ENCODE results near the gene RPF1. TPM values are rescaled to one million over a fixed set of nuclear protein-coding genes. Genes with fewer than 3 reads are reported as not detected.

Gene RPF1
- 10 to 100 TPM; 19.5 to 28.0 (median 24.8) TPM for total RNA-seq
- 10 to 100 TPM; 27.8 to 35.2 TPM for polyA plus RNA-seq
- long read RNA-seq, donor 1, transcript RPF1-201 (9 exons, 1,385 nt), result major isoform, 32 of 35 reads
- long read RNA-seq, donor 1, partial matches to known transcripts, result 1 of 35 reads
- long read RNA-seq, donor 1, other reads (novel, unspliced or antisense), result 2 of 35 reads
- long read RNA-seq, donor 2, transcript RPF1-201 (9 exons, 1,385 nt), result major isoform, 24 of 31 reads
- long read RNA-seq, donor 2, partial matches to known transcripts, result 6 of 31 reads
- long read RNA-seq, donor 2, other reads (novel, unspliced or antisense), result 0 of 31 reads
- long read RNA-seq, donor 3, transcript RPF1-201 (9 exons, 1,385 nt), result major isoform, 11 of 11 reads
- long read RNA-seq, donor 3, partial matches to known transcripts, result 0 of 11 reads
- long read RNA-seq, donor 3, other reads (novel, unspliced or antisense), result 0 of 11 reads

DNA sequence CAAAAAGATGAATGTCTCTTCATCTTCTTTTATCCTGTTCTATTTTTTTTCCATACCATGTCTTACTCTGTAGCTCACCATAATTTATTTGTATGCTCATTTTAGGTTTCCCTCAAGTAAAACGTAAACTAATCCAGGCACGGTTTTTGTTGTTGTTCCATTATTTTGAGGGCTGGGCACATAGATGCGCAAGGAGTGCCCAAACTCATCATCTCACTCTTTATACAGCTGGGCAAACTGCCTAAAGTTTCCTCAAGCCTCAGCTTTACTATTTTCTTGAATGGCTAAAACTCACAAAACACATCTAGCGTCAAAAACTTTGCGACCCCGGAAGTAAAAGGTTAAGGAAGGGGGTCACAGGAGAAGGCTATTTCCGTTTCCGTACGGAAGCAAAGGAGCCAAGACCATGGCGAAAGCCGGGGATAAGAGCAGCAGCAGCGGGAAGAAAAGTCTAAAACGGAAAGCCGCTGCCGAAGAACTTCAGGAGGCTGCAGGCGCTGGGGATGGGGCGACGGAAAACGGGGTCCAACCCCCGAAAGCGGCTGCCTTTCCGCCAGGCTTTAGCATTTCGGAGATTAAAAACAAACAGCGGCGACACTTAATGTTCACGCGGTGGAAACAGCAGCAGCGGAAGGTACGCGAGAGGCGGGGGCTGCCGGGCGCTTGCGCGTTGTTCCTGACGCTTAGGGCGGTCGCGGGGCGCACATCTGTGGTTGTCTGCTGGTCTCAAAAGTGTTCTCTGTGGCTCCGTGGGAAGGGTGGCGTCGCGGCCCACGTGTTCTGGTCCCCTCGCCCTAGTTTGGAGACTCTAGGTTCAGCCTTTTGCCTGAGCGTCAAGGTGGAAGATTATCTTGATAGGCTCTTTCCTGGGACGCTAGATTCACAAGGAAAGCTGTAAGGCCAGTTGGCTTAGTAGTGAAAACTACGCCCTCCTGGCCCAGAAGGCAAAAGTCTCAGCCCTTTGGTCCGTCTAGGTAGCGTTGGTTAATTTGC, at the start of gene RPF1:
RPF1 (plus strand) TSS at position 391 of the 993 bp plus-strand sequence; CDS start at position 407, 16 bp downstream.
- TF ChIP-seq EP300 (IDR thresholded peaks at IDR 0.05) (no peak), POLR2A (IDR thresholded peaks at IDR 0.05) (peak; percentile 53)
- TF ChIP-seq, protein P1, sequence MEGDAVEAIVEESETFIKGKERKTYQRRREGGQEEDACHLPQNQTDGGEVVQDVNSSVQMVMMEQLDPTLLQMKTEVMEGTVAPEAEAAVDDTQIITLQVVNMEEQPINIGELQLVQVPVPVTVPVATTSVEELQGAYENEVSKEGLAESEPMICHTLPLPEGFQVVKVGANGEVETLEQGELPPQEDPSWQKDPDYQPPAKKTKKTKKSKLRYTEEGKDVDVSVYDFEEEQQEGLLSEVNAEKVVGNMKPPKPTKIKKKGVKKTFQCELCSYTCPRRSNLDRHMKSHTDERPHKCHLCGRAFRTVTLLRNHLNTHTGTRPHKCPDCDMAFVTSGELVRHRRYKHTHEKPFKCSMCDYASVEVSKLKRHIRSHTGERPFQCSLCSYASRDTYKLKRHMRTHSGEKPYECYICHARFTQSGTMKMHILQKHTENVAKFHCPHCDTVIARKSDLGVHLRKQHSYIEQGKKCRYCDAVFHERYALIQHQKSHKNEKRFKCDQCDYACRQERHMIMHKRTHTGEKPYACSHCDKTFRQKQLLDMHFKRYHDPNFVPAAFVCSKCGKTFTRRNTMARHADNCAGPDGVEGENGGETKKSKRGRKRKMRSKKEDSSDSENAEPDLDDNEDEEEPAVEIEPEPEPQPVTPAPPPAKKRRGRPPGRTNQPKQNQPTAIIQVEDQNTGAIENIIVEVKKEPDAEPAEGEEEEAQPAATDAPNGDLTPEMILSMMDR (IDR thresholded peaks at IDR 0.05), result no peak
- peaks cover 0 to 2% of the 10 kb centered on the region in 2 donors for H3K9me3 ChIP-seq
- intact Hi-C loops (cut with DNase I), result no loop called here
- H3K4me1 ChIP-seq (ENCODE audit: insufficient read depth), result peaks cover 5% of the 10 kb centered on the region
- H3K27ac ChIP-seq, result peak within 1 kb of the TSS in 1 of 2 donors; percentile 10
- H3K36me3 ChIP-seq, result no peaks in the 10 kb centered on the region
- DNase-seq, result peak; percentile 56 to 74 (median 66)
- H3K27me3 ChIP-seq, result no peaks in the 10 kb centered on the region
- H3K4me3 ChIP-seq, result peak within 1 kb of the TSS; percentile 92
- WGBS, 3 donors, result 2 to 3% (median 2%) methylated on average over 51 of the region's 51 CpGs

DNA sequence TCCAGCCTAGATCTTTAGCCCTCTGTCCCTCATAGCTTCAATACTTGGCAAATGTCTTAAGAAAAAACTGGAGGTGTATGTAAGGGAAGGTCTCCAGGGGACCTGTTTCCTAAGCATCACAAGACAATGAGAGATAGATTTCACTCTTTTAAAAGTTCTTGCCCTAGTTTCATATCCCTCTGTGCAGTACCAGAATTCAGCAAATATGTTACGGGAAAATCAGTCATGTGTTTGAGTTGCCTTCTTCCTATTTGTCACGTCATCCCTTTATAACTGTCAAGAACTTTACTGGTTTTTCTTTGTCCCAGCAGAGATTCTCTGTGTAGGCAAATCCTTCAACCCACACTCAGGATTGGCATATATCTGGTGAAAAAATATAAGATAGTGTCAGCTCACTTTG, 48.5 kb upstream of the RPF1 start:
- TF ChIP-seq, protein P1 (IDR thresholded peaks at IDR 0.05), result no peak
- TF ChIP-seq EP300 (IDR thresholded peaks at IDR 0.05) (no peak), POLR2A (IDR thresholded peaks at IDR 0.05) (no peak)
- Histone ChIP-seq H3K9me3 (no peaks in the 10 kb centered on the region), H3K36me3 (no peaks in the 10 kb centered on the region), H3K27ac (no peak overlapping the region), H3K27me3 (no peaks in the 10 kb centered on the region), H3K4me1 (ENCODE audit: insufficient read depth) (no peaks in the 10 kb centered on the region), H3K4me3 (no peak overlapping the region)
- no peak for DNase-seq
- intact Hi-C loops (cut with DNase I), result loop anchor here in 1 of 4 donors (10.0 kb wide), 1 partner anchor 506 kb away; no protein-coding TSS in a partner anchor
- 94 to 99% (median 97%) methylated on average over 2 of the region's 2 CpGs for WGBS, 3 donors

DNA sequence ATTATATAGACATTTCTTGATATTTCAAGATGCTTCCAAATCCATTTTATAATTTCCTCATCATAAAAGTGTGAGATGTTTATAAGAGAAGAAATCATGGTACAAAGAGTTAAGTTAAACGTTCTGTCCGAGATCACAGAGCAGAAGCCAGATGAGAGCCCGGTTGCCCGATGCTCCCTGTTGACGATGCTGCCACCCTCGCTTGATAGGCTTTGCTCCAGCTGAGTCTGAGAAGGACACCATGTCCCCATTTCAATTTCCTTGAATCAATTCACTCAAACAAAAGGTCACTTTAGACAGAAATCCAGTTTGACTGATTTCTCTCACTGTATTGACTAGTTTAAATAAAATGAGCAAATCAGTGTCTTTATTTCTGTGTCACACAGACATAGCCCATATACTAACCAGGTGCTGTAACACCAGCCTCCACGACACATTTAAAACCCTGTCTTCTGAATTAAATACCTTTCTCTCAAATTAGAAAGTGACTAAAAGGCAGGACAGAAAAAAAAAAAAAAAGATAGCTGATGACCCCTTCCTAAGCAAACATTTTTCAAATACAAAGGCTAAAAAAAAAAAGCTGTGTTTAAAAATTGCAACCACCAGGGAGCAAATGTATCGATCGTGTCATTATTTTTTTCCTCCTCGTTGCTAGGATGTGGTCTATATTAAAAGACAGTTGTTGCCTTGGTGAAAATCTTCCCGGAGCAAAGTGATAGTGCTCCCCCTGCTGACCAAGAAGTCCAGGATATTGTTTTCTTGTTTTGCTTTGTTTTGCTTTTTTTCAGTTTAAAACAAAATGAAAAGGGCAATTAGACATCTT, 45.6 kb upstream of the RPF1 start:
- intact Hi-C loops (cut with DNase I), result loop anchor here in 1 of 4 donors (10.0 kb wide), 1 partner anchor 509 kb away; no protein-coding TSS in a partner anchor
- peak in 1 of 5 donors; percentile 42 for DNase-seq
- Histone ChIP-seq H3K4me1 (ENCODE audit: insufficient read depth) (no peaks in the 10 kb centered on the region), H3K4me3 (no peak overlapping the region), H3K27ac (no peak overlapping the region), H3K36me3 (no peaks in the 10 kb centered on the region), H3K9me3 (no peaks in the 10 kb centered on the region), H3K27me3 (no peaks in the 10 kb centered on the region)
- no peak for TF ChIP-seq EP300 (IDR thresholded peaks at IDR 0.05)
- TF ChIP-seq, protein P1 (IDR thresholded peaks at IDR 0.05), result peak; percentile 24 to 40 (median 37)
- no peak for TF ChIP-seq POLR2A (IDR thresholded peaks at IDR 0.05)
- WGBS, 3 donors, result 5 to 9% (median 7%) methylated on average over 11 of the region's 11 CpGs

Data from ovary (tissue), 10 donors.